Stimulated activated naive CD4-positive, alpha-beta T cell (primary cell): ENCODE data around the gene XRCC3.

Source experiments
- DNase-seq, 6 experiments: peaks; one replicate each; lab custom pipeline; 2025; lab: John Stamatoyannopoulos, UW

The XRCC3 gene

DNA sequence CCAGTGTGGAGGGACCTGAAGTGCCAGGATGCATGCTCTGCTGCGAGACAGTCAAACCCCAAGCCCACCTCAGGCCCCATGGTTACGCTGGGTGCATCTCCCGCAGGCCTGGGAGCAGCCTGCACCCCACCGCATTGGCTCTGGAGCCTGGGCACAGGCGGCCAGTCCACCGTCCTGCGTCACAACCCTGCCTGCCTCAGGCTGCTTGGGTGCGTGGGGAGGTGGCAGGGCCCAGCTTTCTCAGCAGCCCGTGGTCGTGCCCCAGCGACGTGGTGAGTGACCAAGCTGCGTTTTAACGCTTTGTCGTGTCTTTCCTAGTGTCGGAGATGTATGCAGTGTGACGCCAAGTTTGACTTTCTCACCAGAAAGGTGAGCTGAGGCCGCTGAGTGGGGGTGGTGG is 11.2 kb upstream of the XRCC3 start:
- no peak for DNase-seq

DNA sequence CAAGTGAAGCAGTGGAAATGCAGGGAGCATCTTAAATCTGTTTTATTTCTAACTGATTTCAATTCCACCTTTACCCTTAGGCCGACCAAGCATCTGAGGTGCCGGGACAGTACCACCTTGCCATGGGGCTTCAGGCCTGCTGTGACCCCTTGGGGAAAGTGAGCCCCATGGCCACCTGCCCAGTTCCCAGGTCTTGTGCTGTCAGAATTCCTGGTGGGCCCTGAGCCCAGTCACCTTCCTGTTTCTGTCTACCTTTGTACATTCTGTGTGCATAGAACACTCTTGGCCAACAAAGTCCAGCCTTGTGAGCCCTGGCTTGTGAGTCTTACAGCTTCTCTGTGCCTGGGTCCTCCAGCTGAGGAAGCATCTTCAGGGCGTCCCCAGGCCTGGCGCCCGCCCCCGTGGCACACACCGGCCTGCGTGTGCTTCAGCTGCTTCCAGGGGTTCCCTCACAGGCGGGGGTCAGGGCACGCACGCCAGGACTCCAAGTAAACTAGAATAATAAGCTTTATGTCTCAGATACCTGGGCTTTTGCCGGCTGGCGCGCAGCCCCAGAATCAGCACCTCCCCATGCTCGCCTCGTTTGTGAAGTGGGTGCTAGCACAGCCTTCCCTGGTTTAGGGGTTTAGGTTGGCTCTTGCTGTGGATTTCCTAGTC is 10.6 kb upstream of the XRCC3 start:
- no peak for DNase-seq

DNA sequence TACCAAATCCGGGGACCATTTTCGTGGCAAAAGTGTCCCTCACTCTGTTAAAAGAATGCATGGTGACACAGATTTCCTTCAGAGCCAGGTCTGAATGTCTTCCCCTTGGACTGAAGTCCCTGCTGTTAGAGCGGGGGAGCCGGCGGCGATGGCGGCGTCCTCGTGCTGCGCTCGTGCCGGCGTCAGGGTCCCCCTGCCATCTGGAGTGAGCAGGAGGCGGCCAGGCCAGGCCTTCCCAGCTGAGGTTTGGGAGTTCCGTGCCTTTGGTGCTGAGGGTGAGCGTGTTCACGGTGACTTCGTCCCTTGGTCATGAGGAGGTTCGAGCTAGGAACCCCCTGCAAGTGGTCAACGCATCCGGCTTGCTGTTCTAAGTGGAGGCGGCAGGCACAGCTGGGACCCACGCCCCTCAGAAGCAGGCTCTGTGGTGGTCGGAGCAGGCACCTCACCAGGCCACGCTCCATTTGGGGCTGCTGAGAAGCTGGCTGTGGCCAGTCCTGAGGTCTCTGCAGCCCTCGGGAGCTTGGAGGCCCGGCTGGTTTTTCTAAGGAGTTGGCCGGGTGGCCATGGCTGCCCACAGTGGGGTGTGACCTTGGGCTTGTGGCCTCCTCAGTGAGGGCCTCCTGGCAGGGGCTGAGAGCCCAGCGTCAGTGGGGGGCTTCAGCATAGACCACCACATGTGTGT is 9.9 kb upstream of the XRCC3 start:
- no peak for DNase-seq

GRCh38 chr14:103724116-103724515 is 8.9 kb upstream of the XRCC3 start:
- no peak for DNase-seq

- no peak for DNase-seq
Measured at GRCh38 chr14:103723748-103724081, 8.5 kb upstream of the XRCC3 start.

- DNase-seq = no peak
Measured at GRCh38 chr14:103721334-103722120, 6.3 kb upstream of the XRCC3 start.

DNA sequence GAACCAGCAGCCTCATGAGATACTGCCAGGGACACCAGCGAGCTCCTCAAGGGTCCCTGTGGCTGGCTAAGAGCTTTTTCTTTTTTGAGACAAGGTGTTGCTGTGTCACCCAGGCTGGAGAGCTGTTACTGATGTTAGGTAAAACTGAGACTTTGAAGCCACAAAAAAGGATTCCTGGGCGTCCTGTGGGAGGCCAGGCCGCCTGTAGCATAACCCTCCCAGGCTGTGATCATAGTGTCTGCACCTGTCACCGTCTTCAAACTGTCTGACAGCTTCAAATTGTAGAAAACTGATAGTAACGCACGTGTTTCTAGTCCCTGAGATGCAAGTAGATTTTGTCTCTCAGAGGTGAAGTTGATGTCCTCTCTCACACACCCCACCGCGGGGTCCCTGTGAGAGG is 4.5 kb upstream of the XRCC3 start:
- DNase-seq = no peak

DNA sequence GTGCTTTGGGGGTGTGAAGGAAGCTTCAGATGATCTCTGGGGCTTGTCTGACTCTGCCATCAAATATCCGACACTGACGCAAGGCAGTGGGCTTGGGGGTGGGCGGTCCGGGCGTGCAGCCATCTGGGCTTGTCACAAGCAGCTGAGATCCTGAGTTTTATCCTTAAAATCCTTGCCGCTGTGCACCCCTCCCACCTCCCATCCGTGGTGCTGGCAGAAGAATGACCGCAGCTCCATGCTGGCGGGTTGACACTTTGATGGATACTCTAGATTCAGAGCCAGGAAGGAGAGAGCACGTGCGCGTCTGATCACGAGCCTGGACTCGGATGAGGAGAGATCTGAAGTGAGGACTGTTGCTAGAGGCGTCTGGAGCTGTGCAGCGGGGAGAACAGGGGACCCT is 3.3 kb upstream of the XRCC3 start:
- no peak for DNase-seq

- DNase-seq = no peak
Measured at GRCh38 chr14:103716899-103717411, 1.7 kb upstream of the XRCC3 start.

DNA sequence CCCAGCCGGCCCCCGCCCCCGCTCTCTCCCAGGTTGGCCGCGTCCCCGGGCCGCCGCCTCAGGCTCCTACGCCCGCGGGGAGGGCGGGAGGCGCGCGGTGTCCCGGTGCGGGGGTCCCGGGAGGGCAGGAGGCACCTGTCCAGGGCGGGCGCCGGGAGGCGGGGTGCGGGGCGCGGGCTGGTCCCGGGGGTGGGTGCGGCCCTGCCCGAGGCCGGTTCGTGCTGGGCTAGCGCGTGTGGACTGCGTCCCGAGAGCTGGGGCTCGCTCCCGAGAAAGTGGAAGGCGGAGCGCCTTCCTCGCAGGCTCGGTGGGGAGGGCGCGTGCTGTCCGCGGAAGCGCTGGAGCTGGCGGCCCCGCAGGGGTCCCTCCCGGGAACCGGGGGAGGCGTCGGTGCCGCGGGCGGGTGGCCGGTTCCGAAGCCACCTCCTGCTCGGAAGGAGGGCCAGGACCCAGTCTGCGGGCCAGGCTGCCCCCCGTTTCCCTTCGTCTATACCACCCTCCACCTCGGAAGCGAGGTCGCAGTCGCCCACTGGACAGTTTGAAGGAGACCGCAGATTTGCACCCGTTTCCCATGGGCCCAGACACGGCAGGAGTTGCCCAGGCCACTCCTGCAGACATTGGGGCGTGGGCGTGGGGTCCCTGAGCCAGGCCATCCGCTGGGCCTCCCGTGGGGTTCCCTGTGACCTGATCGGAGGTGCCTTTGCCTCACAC is 995 bp upstream of the XRCC3 start:
- no peak for DNase-seq

- DNase-seq = no peak
Measured at GRCh38 chr14:103714063-103714724, 1.1 kb downstream of the XRCC3 start.

GRCh38 chr14:103713304-103714062 is 1.8 kb downstream of the XRCC3 start:
- DNase-seq = no peak

DNA sequence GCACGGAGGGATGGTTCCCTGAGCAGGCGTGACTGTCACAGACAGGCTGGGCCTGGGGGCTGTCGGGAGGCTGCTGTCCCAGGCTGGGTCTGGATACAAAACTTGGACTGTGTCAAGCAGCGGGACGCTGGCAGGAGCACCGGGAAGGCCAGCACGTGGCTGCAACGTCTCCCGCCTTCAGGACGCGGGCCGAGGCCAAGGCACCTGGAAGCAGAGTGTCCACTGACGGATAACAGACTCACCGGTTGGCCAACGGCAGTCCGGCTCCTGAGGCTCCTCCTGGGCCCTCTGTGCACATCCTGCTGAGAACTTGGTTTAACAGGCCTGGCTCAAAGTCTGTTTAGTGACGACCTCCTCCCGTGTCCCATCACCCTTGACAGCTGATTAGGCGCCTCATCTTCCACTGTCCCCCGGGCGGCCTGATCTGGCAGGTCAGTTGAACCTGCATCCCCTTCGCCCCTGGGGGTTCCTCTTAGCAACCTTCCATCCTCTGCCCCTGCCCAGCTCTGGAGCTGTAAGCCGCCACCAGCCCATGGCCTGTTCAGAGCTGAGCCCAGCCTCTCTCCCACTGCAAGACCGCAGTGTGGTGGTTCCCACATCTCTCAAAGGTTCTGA is 2.5 kb downstream of the XRCC3 start:
- no peak for DNase-seq

GRCh38 chr14:103711516-103712431 is 3.5 kb downstream of the XRCC3 start:
- DNase-seq = no peak

GRCh38 chr14:103710771-103711377 is 4.4 kb downstream of the XRCC3 start:
- DNase-seq = no peak

DNA sequence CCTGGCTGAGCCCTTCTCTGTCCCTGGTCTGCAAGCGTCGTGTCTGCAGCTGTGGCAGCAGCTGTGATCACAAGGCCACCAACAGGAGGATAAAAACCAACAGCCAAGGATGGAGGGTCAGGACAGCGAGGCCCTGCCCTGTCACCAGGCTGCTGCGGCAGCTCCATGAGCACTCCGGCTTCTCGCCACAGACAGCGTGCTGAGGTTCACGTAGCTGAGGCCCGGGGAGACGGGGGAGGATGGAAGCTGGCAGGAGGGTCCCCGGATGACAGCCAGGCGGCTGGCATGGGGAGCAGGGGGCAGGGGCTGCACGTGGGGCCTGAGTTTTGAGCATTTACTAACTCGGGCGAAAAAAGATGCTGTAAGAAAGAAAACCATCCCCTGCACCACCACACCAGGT is 5.4 kb downstream of the XRCC3 start:
- DNase-seq = no peak

DNA sequence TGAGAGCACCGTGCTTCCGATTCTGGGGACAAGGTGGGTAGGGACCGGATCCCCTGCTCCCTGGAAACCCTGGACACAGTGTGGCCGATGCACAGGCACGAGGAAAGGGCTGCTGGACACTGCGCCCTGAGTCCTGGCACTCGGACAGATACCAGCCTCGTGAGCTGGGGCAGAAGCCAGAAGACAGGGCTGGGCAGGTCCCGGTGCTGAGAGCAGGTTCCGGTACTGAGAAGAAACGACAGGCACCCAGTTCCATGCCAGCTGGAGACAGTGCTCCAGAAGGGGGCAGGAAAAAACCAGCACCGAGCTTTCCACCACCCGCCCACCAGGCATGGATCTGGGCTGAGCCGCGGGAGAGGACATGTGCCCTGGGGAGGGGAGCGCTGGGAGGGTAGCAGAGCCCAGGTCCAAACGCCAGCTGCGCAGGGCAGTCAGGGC is 6.5 kb downstream of the XRCC3 start:
- no peak for DNase-seq

DNA sequence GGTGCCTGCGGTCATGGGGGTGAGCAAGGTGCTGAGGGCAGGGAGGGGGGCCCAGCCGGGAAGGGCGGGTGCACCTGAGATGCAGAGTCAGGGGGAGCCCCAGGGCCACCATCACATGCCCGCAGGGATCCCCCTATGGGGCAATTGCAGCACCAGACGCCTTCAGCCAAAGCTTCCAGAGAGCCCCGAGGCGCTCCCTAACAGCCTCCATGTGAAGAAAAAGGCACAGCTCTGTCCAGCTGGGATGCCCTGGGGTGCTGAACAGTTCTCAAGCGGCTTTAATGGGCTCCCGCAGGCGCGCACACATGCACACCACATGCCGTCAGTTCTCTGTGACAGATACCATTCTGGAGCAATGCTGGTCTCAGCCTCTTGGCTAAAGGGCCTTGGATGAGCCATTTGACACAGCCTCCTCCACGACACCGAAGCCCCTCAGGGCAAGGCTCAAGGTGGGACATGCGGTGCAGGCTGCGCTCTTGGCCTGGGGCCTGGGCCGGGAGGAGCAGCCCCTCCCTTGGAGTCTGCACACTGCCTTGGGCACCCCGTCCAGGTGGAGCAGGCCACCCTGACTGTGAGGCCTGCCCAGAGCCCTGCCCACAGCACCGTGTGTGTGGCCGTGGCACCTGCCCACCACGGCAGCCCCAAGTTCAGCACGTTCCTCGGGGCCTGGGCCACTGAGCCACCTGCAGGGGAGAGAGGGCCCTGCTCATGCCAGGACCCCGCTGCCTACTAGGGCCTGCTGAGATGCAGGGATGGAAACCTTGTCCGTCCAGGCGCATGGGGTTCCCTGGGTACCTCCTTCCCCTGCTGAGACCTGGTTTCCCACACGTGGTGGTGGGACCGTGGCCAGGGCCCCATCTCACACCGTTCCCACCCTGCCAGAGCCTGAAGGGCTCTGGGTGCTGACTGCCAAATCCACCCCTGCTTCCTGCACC is 7.7 kb downstream of the XRCC3 start:
- no peak for DNase-seq
